Ascending aorta (tissue), 2 donors: ENCODE measurements around the gene IQUB. TPM values are rescaled to one million over a fixed set of nuclear protein-coding genes. Genes with fewer than 3 reads are reported as not detected.
"Not testable (repeated sequence)": the region's sequence is repeated elsewhere in the genome, so short reads cannot be mapped to it uniquely, and the experiment has no call there.

Experiments used
- DNase-seq, 2 donors: peaks; one replicate each; pipeline ENCODE4 v3.0.0-alpha.2; 2019; ENCODE audit warnings: low spot score in 2 of 2
- H3K27ac ChIP-seq, 2 donors: fragments of 200-600 bp; sonication (generic); one replicate each; pipeline ENCODE4 v1.5.1; 2016 to 2017; ENCODE audit warnings: mild to moderate bottlenecking in 1 of 2
- H3K27me3 ChIP-seq: fragments of 200-600 bp; sonication (generic); one replicate; pipeline ENCODE4 v1.5.1; 2017
- H3K36me3 ChIP-seq, 2 donors: fragments of 200-600 bp; sonication (generic); one replicate each; pipeline ENCODE4 v1.5.1; 2016
- H3K4me1 ChIP-seq, 2 donors: fragments of 200-600 bp; sonication (generic); one replicate each; pipeline ENCODE4 v1.5.1; 2016 to 2017; ENCODE audit warnings: mild to moderate bottlenecking in 1 of 2
- H3K4me3 ChIP-seq, 2 donors: fragments of 200-600 bp; sonication (generic); one replicate each; pipeline ENCODE4 v1.5.1; 2016 to 2017; ENCODE audit warnings: mild to moderate bottlenecking in 1 of 2
- H3K9me3 ChIP-seq, 2 donors: fragments of 200-600 bp; sonication (generic); one replicate each; pipeline ENCODE4 v1.5.1; 2016
- intact Hi-C: fragments of 100-400 bp; cut with DNase I; formaldehyde crosslinking; loops from one replicate; pipeline ENCODE4 v1.15.1; 2023
- total RNA-seq: library from RNA; depleted of rRNA; stranded (reverse); fragments of >200 nt; gene quantifications from one replicate; pipeline ENCODE4 v1.1.0, GENCODE V29; 2016
- TF ChIP-seq, protein P1 (sequence below), 3 experiments: fragments of 200-600 bp in 2 of 3; fragments of 450-650 bp in 1 of 3; sonication (generic) in 2 of 3; IDR thresholded peaks; one replicate each; pipeline ENCODE4 v1.5.1; 2016 to 2019; ENCODE audit warnings: antibody characterized with exemption in 3 of 3, mild to moderate bottlenecking in 1 of 3, moderate library complexity in 1 of 3

The IQUB gene
- total RNA-seq, 1 donor from 2014 or later = not detected

DNA sequence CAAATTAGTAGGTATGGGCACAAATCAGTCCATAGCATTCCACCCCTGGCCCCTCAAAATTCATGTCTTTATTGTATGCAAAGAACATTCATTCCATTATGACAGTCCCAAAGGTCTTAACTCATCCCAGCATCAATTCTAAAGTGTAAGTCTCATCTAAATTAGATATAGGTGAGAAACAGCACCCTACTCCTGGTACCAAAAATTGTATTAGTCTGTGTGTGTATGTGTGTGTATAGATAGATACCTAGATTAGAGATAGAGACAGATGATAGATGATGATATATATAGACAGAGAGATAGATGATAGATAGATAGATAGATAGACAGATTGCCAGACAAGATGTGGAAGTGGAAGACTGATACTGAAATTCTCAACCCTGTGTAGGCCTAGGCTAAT lies 109.9 kb downstream of the IQUB start:
- Histone ChIP-seq H3K27ac (no peak overlapping the region), H3K36me3 (no peaks in the 10 kb centered on the region), H3K27me3 (no peaks in the 10 kb centered on the region), H3K4me3 (no peak overlapping the region), H3K9me3 (no peaks in the 10 kb centered on the region), H3K4me1 (no peaks in the 10 kb centered on the region)
- no peak for DNase-seq
- intact Hi-C loops = no loop called here
- TF ChIP-seq, protein P1, sequence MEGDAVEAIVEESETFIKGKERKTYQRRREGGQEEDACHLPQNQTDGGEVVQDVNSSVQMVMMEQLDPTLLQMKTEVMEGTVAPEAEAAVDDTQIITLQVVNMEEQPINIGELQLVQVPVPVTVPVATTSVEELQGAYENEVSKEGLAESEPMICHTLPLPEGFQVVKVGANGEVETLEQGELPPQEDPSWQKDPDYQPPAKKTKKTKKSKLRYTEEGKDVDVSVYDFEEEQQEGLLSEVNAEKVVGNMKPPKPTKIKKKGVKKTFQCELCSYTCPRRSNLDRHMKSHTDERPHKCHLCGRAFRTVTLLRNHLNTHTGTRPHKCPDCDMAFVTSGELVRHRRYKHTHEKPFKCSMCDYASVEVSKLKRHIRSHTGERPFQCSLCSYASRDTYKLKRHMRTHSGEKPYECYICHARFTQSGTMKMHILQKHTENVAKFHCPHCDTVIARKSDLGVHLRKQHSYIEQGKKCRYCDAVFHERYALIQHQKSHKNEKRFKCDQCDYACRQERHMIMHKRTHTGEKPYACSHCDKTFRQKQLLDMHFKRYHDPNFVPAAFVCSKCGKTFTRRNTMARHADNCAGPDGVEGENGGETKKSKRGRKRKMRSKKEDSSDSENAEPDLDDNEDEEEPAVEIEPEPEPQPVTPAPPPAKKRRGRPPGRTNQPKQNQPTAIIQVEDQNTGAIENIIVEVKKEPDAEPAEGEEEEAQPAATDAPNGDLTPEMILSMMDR (IDR thresholded peaks at IDR 0.05) = no peak

DNA sequence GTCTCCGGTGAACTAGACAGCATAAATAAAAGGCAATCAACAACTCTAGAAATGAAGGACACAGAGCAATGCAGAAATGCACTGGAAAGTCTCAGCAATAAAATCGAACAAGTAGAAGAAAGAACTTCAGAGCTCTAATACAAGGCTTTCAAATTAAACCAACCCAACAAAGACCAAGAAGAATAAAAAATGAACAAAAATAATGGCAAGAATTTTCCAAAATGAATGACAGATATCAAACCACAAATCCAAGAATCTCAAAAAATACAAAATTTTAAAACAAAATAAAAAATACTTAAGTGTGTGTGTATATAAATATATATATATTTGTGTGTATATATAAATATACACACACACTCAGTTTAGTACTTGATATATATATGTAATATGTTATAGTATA lies 110.8 kb downstream of the IQUB start:
- Histone ChIP-seq H3K4me1 (no peaks in the 10 kb centered on the region), H3K27ac (no peak overlapping the region), H3K9me3 (no peaks in the 10 kb centered on the region), H3K4me3 (no peak overlapping the region), H3K36me3 (no peaks in the 10 kb centered on the region), H3K27me3 (no peaks in the 10 kb centered on the region)
- TF ChIP-seq, protein P1 (IDR thresholded peaks at IDR 0.05) = no peak
- DNase-seq = no peak
- intact Hi-C loops = no loop called here

DNA sequence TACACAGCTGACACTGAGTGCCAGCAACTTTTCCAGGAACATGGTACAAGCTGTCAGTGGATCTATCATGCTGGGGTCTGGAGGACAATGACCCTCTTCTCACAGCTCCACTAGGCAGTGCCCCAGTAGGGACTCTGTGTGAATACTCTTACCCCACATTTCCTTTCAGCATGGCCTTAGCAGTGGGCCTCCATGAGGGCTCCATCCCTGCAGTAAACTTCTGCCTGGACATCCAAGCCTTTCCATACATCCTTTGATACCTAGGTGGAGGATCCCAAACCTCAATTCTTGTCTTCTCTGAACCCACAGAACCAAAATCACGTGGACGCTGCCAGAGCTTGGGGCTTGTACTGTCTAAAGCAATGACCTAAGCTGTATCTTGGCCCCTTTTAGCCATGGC lies 116.8 kb downstream of the IQUB start:
- TF ChIP-seq, protein P1 (IDR thresholded peaks at IDR 0.05) = no peak
- H3K36me3 ChIP-seq = no peaks in the 10 kb centered on the region
- H3K4me1 ChIP-seq = no peaks in the 10 kb centered on the region
- intact Hi-C loops = no loop called here
- H3K27me3 ChIP-seq = no peaks in the 10 kb centered on the region
- DNase-seq = no peak
- no peaks in the 10 kb centered on the region for H3K9me3 ChIP-seq
- H3K4me3 ChIP-seq = no peak overlapping the region
- H3K27ac ChIP-seq = no peak overlapping the region

DNA sequence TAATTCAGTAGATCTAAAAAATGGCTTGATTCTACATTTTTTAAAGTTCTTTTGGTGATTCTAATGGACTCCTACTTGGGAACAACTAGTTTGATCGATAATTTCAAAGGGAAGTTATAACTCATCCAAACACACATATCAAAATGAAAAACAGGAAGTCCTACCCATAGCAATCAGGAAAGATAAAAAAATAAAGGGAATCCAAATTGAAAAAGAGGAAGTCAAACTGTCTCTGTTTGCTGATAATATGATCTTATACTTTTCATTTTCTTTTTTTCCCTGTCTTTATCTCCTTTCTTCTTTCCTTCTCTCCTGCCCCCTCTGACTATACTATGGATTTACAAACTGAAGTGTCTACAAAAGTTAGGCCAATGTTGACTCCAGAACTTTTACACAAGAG lies 118.8 kb downstream of the IQUB start:
- H3K9me3 ChIP-seq = no peaks in the 10 kb centered on the region
- no peaks in the 10 kb centered on the region for H3K4me1 ChIP-seq
- H3K36me3 ChIP-seq = no peaks in the 10 kb centered on the region
- intact Hi-C loops = no loop called here
- H3K27me3 ChIP-seq = no peaks in the 10 kb centered on the region
- TF ChIP-seq, protein P1 (IDR thresholded peaks at IDR 0.05) = no peak
- no peak overlapping the region for H3K4me3 ChIP-seq
- H3K27ac ChIP-seq = no peak overlapping the region
- DNase-seq = no peak

DNA sequence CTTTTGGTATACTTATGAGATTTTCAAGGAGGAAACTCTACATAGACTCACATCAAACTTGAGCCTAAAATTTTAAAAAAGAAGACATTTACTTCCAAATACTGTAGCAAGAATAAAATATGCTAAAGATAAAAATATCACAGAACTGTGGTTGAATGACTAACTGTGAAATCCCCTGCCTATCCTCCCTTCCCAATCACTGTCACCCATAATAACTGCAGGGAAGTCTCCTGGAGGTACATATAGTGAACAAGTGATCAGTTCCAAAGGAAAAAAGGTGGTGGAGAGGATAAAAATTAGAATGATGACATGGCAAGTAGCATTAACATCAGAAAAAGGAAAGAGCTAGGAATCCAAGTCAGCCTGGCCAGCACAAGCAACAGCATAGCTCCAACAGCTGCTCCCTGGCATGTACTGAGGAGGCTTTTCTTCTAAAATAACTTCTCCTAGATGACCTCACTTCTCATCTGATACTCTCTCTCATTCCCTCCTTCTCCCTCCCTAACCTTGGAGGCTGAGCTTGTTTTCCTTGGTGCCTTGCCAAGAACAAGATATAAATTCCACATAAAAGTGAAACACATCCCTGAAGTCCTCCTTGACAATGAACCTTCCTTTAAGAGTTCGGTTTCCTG lies 124.0 kb downstream of the IQUB start:
- no peak for DNase-seq
- peaks cover 0 to 3% of the 10 kb centered on the region in 2 donors for H3K4me1 ChIP-seq
- no peak overlapping the region for H3K4me3 ChIP-seq
- TF ChIP-seq, protein P1 (IDR thresholded peaks at IDR 0.05) = no peak
- intact Hi-C loops = no loop called here
- H3K27ac ChIP-seq = no peak overlapping the region
- no peaks in the 10 kb centered on the region for H3K27me3 ChIP-seq
- H3K36me3 ChIP-seq = no peaks in the 10 kb centered on the region
- H3K9me3 ChIP-seq = no peaks in the 10 kb centered on the region

DNA sequence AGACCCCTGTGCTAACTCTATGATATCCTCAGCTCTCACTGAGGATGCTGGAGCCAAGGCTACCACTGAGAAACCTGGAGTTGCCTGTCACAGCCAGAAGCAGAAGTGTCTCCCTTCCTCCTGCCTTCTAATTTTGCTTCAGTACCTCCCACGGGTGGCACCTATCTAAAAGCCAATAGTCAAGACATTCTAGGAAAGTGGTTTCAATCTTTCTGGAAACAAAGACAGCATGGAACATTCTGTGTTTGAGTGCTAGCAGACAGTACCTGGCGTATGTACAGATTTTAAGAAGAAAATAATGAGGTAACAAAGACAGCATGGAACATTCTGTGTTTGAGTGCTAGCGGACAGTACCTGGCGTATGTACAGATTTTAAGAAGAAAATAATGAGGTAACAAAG lies 126.4 kb downstream of the IQUB start:
- intact Hi-C loops, DNase-seq, H3K27me3 ChIP-seq, H3K4me3 ChIP-seq, H3K27ac ChIP-seq, H3K9me3 ChIP-seq, H3K4me1 ChIP-seq, H3K36me3 ChIP-seq: not testable (repeated sequence)

Other genes with a start within 250 kb of the IQUB start
- 20.1 TPM for gene NDUFA5, start 23.2 kb upstream of the IQUB start, total RNA-seq
- gene ASB15, start 67.2 kb upstream of the IQUB start, total RNA-seq = not detected
- gene LMOD2, start 121.3 kb upstream of the IQUB start, total RNA-seq = not detected
- 23.7 TPM for gene WASL, start 214.4 kb upstream of the IQUB start, total RNA-seq